Mesendoderm (in vitro differentiated cells): ENCODE results near the gene DST.
A peak's percentile ranks its signal among the peaks of the same experiment; 100 is the strongest.

Experiments
- DNase-seq: peaks from one replicate; pipeline ENCODE4 v3.0.0; 2013
- H2AK5ac ChIP-seq: 2 replicates; pipeline ENCODE4 v1.6.1; 2013; ENCODE audit warnings: low read length, inconsistent platforms
- H2BK120ac ChIP-seq: 2 replicates; pipeline ENCODE4 v1.6.1; 2013; ENCODE audit warnings: low read depth, mild to moderate bottlenecking, low read length, moderate library complexity, mixed read lengths
- H2BK15ac ChIP-seq: replicated peaks from 2 replicates; pipeline ENCODE4 v1.6.1; 2013; ENCODE audit warnings: low read depth, mild to moderate bottlenecking, moderate library complexity
- H2BK5ac ChIP-seq: 2 replicates; pipeline ENCODE4 v1.6.1; 2013; ENCODE audit warnings: low read length, inconsistent platforms
- H3K18ac ChIP-seq: 2 replicates; pipeline ENCODE4 v1.6.1; 2013; ENCODE audit warnings: mild to moderate bottlenecking, low read length, mixed read lengths
- H3K23ac ChIP-seq: one replicate; pipeline ENCODE4 v1.6.1; 2013; ENCODE audit warnings: low read length
- H3K27ac ChIP-seq: 2 replicates; pipeline ENCODE4 v1.5.1; 2013; ENCODE audit warnings: low read depth, mild to moderate bottlenecking, inconsistent platforms, low read length, moderate library complexity
- H3K27me3 ChIP-seq: 2 replicates; pipeline ENCODE4 v1.6.1; 2013; ENCODE audit warnings: low read length, control low read depth, mild to moderate bottlenecking, inconsistent platforms; ENCODE audit not compliant: insufficient read depth, poor library complexity
- H3K36me3 ChIP-seq: 2 replicates; pipeline ENCODE4 v1.6.1; 2013; ENCODE audit warnings: low read length, inconsistent platforms; ENCODE audit not compliant: control insufficient read depth, insufficient read depth
- H3K4ac ChIP-seq: one replicate; pipeline ENCODE4 v1.6.1; 2013; ENCODE audit warnings: low read depth, mild to moderate bottlenecking, low read length, moderate library complexity
- H3K4me1 ChIP-seq: 2 replicates; pipeline ENCODE4 v1.6.1; 2013; ENCODE audit warnings: low read depth, low read length, inconsistent platforms; ENCODE audit not compliant: control insufficient read depth
- H3K4me2 ChIP-seq: 2 replicates; pipeline ENCODE4 v1.6.1; 2013; ENCODE audit warnings: low read length
- H3K4me3 ChIP-seq: 2 replicates; pipeline ENCODE4 v1.5.1; 2013; ENCODE audit warnings: mild to moderate bottlenecking, low read length
- H3K56ac ChIP-seq: one replicate; pipeline ENCODE4 v1.6.1; 2013; ENCODE audit warnings: low read length
- H3K79me1 ChIP-seq: 2 replicates; pipeline ENCODE4 v1.6.1; 2013; ENCODE audit warnings: low read length, inconsistent platforms
- H3K79me2 ChIP-seq: 2 replicates; pipeline ENCODE4 v1.6.1; 2013; ENCODE audit warnings: mild to moderate bottlenecking, low read length; ENCODE audit not compliant: control insufficient read depth, insufficient read depth
- H3K9ac ChIP-seq: 2 replicates; pipeline ENCODE4 v1.6.1; 2013; ENCODE audit warnings: low read length, inconsistent platforms
- H4K5ac ChIP-seq: one replicate; pipeline ENCODE4 v1.6.1; 2013; ENCODE audit warnings: low read length
- H4K8ac ChIP-seq: one replicate; pipeline ENCODE4 v1.6.1; 2013; ENCODE audit warnings: low read depth, mild to moderate bottlenecking, control low read depth, low read length, moderate library complexity
- WGBS: extraction: QIAGEN DNeasy Blood & Tissue Kit; methylation state at CpG from one replicate; pipeline ENCODE4 v1.1.7; 2013; ENCODE audit warnings: low lambda C conversion rate, missing lambda C conversion rate; ENCODE audit not compliant: insufficient coverage; ENCODE audit errors: extremely low coverage; 5-methylcytosine and 5-hydroxymethylcytosine counted together

The DST gene

DNA sequence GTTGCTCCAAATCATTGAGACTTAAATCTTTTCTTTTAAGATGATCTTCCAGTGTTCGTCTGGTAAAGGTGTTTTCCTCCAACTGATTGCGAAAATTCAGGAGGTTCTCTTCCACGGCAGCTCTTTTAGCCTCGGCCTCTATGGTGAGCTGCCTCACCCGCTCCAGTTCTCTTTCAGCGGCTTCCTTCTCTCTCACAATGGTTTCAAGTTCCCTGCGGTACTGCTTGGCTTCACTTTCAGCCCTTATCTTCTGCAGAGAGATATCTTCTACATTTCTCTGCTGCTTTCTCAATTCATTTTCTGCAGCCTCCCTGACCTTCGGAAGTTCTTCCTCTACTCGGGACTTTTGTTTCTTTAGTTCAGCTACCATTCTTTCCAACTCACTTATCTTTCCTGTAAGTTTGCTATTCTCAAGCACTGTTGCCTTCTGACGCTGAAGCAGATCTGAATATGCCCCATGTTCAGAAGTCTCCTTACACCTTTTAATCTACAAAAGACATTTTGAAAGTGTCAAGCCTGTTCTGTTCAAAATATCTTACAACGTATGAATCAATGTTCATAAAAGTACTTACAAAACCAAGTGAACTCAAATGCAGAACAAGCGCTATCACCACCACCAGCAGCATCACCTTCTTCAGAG, 22.3 kb downstream of the DST start:
- no peak overlapping the region for H4K8ac ChIP-seq
- no peak overlapping the region for H3K4me2 ChIP-seq
- no peak overlapping the region for H3K4ac ChIP-seq
- H3K36me3 ChIP-seq, result no peaks in the 10 kb centered on the region
- no peaks in the 10 kb centered on the region for H3K79me1 ChIP-seq
- no peak overlapping the region for H3K23ac ChIP-seq
- H3K4me1 ChIP-seq, result no peaks in the 10 kb centered on the region
- no peak overlapping the region for H3K4me3 ChIP-seq
- no peak overlapping the region for H3K27ac ChIP-seq
- no peak overlapping the region for H3K9ac ChIP-seq
- DNase-seq, result peak; percentile 3
- no peaks in the 10 kb centered on the region for H3K27me3 ChIP-seq
- no peak overlapping the region for H2BK15ac ChIP-seq
- H2AK5ac ChIP-seq, result no peak overlapping the region
- H2BK5ac ChIP-seq, result no peak overlapping the region
- no CpG with 5 or more reads among the region's 12 CpGs for WGBS
- no peak overlapping the region for H3K18ac ChIP-seq
- no peaks in the 10 kb centered on the region for H3K79me2 ChIP-seq
- no peak overlapping the region for H3K56ac ChIP-seq
- no peak overlapping the region for H4K5ac ChIP-seq
- no peak overlapping the region for H2BK120ac ChIP-seq

DNA sequence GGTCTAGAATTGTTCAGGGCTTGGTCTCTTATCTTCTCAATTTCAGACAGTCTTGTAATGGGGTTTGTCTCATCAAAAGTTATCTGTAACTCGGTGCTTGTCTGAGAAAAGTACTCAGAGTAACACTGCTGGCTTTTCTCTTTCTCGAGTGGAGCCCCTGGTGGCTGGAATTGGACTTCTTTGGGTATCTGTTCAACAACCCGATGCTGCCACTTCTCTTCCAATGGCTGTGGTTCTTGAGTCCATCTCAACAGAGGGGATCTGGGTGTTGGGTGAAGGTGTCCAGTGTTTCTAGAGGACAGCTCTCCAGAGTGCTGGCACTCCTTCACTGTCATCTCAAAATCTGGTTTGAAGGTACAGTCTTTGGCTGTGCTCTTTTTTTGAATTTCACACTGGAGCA, 24.6 kb downstream of the DST start:
- no peak overlapping the region for H4K8ac ChIP-seq
- no peak overlapping the region for H2BK5ac ChIP-seq
- no peak overlapping the region for H3K4me3 ChIP-seq
- H2BK15ac ChIP-seq, result no peak overlapping the region
- no peak overlapping the region for H3K4ac ChIP-seq
- peak; percentile 64 for DNase-seq
- no peaks in the 10 kb centered on the region for H3K79me2 ChIP-seq
- H3K4me2 ChIP-seq, result no peak overlapping the region
- H3K56ac ChIP-seq, result no peak overlapping the region
- H3K23ac ChIP-seq, result no peak overlapping the region
- H3K79me1 ChIP-seq, result no peaks in the 10 kb centered on the region
- no peak overlapping the region for H3K18ac ChIP-seq
- no peak overlapping the region for H4K5ac ChIP-seq
- WGBS, result no CpG with 5 or more reads among the region's 3 CpGs
- H3K27me3 ChIP-seq, result no peaks in the 10 kb centered on the region
- no peak overlapping the region for H3K9ac ChIP-seq
- H2BK120ac ChIP-seq, result no peak overlapping the region
- no peaks in the 10 kb centered on the region for H3K4me1 ChIP-seq
- no peak overlapping the region for H2AK5ac ChIP-seq
- no peak overlapping the region for H3K27ac ChIP-seq
- no peaks in the 10 kb centered on the region for H3K36me3 ChIP-seq

DNA sequence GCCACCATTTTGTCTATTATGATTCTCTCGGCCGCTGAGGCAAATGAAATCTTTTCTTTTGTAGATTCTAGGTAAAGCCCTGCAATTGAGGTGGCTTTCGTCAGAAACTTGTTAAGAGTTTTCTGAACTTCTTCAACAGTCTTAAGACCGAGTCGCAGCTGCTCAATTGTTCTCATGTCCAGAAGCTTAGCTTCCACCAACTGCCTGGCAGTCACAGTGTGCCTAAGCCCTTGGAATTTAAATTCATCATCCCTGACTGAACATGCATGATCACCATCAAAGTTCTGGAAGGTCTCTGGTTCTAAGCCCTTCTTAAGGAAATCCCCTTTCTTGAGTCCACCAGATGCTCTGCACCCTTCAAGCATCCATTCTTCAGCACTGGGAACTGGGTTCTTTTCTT, 25.7 kb downstream of the DST start:
- no peak overlapping the region for H3K4me2 ChIP-seq
- no CpG with 5 or more reads among the region's 5 CpGs for WGBS
- H3K23ac ChIP-seq, result no peak overlapping the region
- H3K36me3 ChIP-seq, result no peaks in the 10 kb centered on the region
- no peak overlapping the region for H3K56ac ChIP-seq
- H3K18ac ChIP-seq, result no peak overlapping the region
- H4K5ac ChIP-seq, result no peak overlapping the region
- no peaks in the 10 kb centered on the region for H3K4me1 ChIP-seq
- no peak for DNase-seq
- no peak overlapping the region for H4K8ac ChIP-seq
- no peak overlapping the region for H3K4ac ChIP-seq
- no peaks in the 10 kb centered on the region for H3K79me2 ChIP-seq
- no peak overlapping the region for H2BK15ac ChIP-seq
- no peak overlapping the region for H3K27ac ChIP-seq
- H3K9ac ChIP-seq, result no peak overlapping the region
- no peak overlapping the region for H2AK5ac ChIP-seq
- no peak overlapping the region for H2BK5ac ChIP-seq
- no peak overlapping the region for H3K4me3 ChIP-seq
- no peak overlapping the region for H2BK120ac ChIP-seq
- no peaks in the 10 kb centered on the region for H3K27me3 ChIP-seq
- no peaks in the 10 kb centered on the region for H3K79me1 ChIP-seq

- Histone ChIP-seq H3K36me3 (no peaks in the 10 kb centered on the region), H2AK5ac (no peak overlapping the region), H3K79me2 (no peaks in the 10 kb centered on the region), H3K23ac (no peak overlapping the region), H3K79me1 (no peaks in the 10 kb centered on the region), H3K18ac (no peak overlapping the region), H3K9ac (no peak overlapping the region), H2BK5ac (no peak overlapping the region), H3K4me1 (no peaks in the 10 kb centered on the region), H4K8ac (no peak overlapping the region), H3K27ac (no peak overlapping the region), H4K5ac (no peak overlapping the region), H2BK120ac (no peak overlapping the region), H3K27me3 (no peaks in the 10 kb centered on the region), H2BK15ac (no peak overlapping the region), H3K4me2 (no peak overlapping the region), H3K4ac (no peak overlapping the region), H3K56ac (no peak overlapping the region), H3K4me3 (no peak overlapping the region)
- no peak for DNase-seq
- WGBS, result no CpG with 5 or more reads among the region's 6 CpGs
These were observed 29.3 kb downstream of the DST start for GRCh38 chr6:56613247-56613851.

DNA sequence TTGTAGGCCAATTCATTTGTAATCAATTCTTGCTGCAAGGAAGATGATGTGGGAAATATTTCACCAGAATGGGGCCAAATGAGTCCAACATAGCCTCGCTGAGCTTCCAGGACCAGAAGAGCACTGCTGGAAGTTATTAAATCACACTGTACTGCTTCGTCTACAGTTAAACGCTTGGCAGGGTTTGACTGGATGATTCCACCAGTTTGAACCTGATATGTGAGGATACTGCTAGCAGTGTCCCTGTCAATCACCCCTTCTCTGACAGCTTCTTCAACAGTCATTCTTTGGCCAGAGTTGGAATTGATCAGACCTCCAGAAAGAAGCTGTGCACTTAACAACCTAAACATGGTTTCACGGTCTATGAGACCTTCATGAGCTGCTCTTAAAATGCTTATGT, 34.4 kb downstream of the DST start:
- DNase-seq, result no peak
- Histone ChIP-seq H3K4me1 (no peaks in the 10 kb centered on the region), H2BK120ac (no peak overlapping the region), H4K5ac (no peak overlapping the region), H3K4ac (no peak overlapping the region), H3K56ac (no peak overlapping the region), H3K18ac (no peak overlapping the region), H2BK15ac (no peak overlapping the region), H3K79me1 (no peaks in the 10 kb centered on the region), H3K9ac (no peak overlapping the region), H3K4me2 (no peak overlapping the region), H3K36me3 (no peaks in the 10 kb centered on the region), H3K4me3 (no peak overlapping the region), H4K8ac (no peak overlapping the region), H3K23ac (no peak overlapping the region), H2AK5ac (no peak overlapping the region), H3K27ac (no peak overlapping the region), H3K27me3 (no peaks in the 10 kb centered on the region), H2BK5ac (no peak overlapping the region), H3K79me2 (no peaks in the 10 kb centered on the region)
- WGBS, result no CpG with 5 or more reads among the region's 4 CpGs
